ENCODE results near the gene FOXD2.
"Not testable (repeated sequence)": the region's sequence is repeated elsewhere in the genome, so short reads cannot be mapped to it uniquely, and the experiment has no call there.

Gene FOXD2

GRCh38 chr1:47439017-47439818, 1.4 kb downstream of the FOXD2 start:
- in situ Hi-C loops (cut with MboI; ENCODE audit: low sequenced_read_pairs), result no loop called here

- in situ Hi-C loops (cut with MboI; ENCODE audit: low sequenced_read_pairs), result no loop called here
Observed at GRCh38 chr1:47439819-47440598, 2.2 kb downstream of the FOXD2 start.

- in situ Hi-C loops (cut with MboI; ENCODE audit: low sequenced_read_pairs), result no loop called here
Observed at GRCh38 chr1:47440599-47441081, 2.8 kb downstream of the FOXD2 start.

GRCh38 chr1:47441450-47442106, 3.7 kb downstream of the FOXD2 start:
- in situ Hi-C loops (cut with MboI; ENCODE audit: low sequenced_read_pairs), result no loop called here

- in situ Hi-C loops (cut with MboI; ENCODE audit: low sequenced_read_pairs), result no loop called here
Observed at GRCh38 chr1:47442202-47442601, 4.4 kb downstream of the FOXD2 start.

- in situ Hi-C loops (cut with MboI; ENCODE audit: low sequenced_read_pairs), result no loop called here
Observed at GRCh38 chr1:47442842-47443529, 5.1 kb downstream of the FOXD2 start.

GRCh38 chr1:47443530-47444296, 5.9 kb downstream of the FOXD2 start:
- in situ Hi-C loops (cut with MboI; ENCODE audit: low sequenced_read_pairs), result no loop called here

GRCh38 chr1:47444297-47444561, 6.4 kb downstream of the FOXD2 start:
- in situ Hi-C loops (cut with MboI; ENCODE audit: low sequenced_read_pairs), result no loop called here

GRCh38 chr1:47444562-47445465, 7.0 kb downstream of the FOXD2 start:
- in situ Hi-C loops (cut with MboI; ENCODE audit: low sequenced_read_pairs), result no loop called here

- in situ Hi-C loops (cut with MboI; ENCODE audit: low sequenced_read_pairs), result no loop called here
Observed at GRCh38 chr1:47445823-47446550, 8.1 kb downstream of the FOXD2 start.

GRCh38 chr1:47448462-47449222, 10.8 kb downstream of the FOXD2 start:
- in situ Hi-C loops (cut with MboI; ENCODE audit: low sequenced_read_pairs), result no loop called here

- in situ Hi-C loops (cut with MboI; ENCODE audit: low sequenced_read_pairs), result no loop called here
Observed at GRCh38 chr1:47449822-47450552, 12.1 kb downstream of the FOXD2 start.

- in situ Hi-C loops (cut with MboI; ENCODE audit: low sequenced_read_pairs), result no loop called here
Observed at GRCh38 chr1:47450606-47451005, 12.8 kb downstream of the FOXD2 start.

GRCh38 chr1:47452426-47452825, 14.6 kb downstream of the FOXD2 start:
- in situ Hi-C loops (cut with MboI; ENCODE audit: low sequenced_read_pairs), result no loop called here

- in situ Hi-C loops (cut with MboI; ENCODE audit: low sequenced_read_pairs), result not testable (repeated sequence)
Observed at GRCh38 chr1:47453910-47454309, 16.1 kb downstream of the FOXD2 start.

GRCh38 chr1:47456250-47456649, 18.4 kb downstream of the FOXD2 start:
- in situ Hi-C loops (cut with MboI; ENCODE audit: low sequenced_read_pairs), result no loop called here

- in situ Hi-C loops (cut with MboI; ENCODE audit: low sequenced_read_pairs), result not testable (repeated sequence)
Observed at GRCh38 chr1:47457547-47457946, 19.7 kb downstream of the FOXD2 start.

Measured in hTERT RPE-1 (cell line).